GM12878 (cell line): ENCODE measurements around the gene MCOLN3. TPM values are rescaled to one million over a fixed set of nuclear protein-coding genes. Genes with fewer than 3 reads are reported as not detected.

Source experiments
- ATF3 ChIP-seq: IDR thresholded peaks from 2 replicates; pipeline ENCODE4 v1.6.1; 2011; ENCODE audit warnings: low read depth, mild to moderate bottlenecking, low read length, moderate library complexity, borderline replicate concordance; ENCODE audit errors: extremely low read depth
- ATF7 ChIP-seq: fragments of 450-650 bp; IDR thresholded peaks from 2 replicates; pipeline ENCODE4 v1.6.1; 2016; ENCODE audit warnings: low read depth, mild to moderate bottlenecking
- BACH1 ChIP-seq: fragments of 450-650 bp; IDR thresholded peaks from 2 replicates; pipeline ENCODE4 v1.6.1; 2017; ENCODE audit warnings: mild to moderate bottlenecking, borderline replicate concordance
- CEBPZ ChIP-seq: fragments of 150-350 bp; IDR thresholded peaks from 2 replicates; pipeline ENCODE4 v1.6.1; 2016; ENCODE audit warnings: low read depth, low read length
- CHD4 ChIP-seq: fragments of 200-600 bp; sonication (generic); IDR thresholded peaks from 2 replicates; pipeline ENCODE4 v1.6.1; 2016; ENCODE audit warnings: mild to moderate bottlenecking
- E4F1 ChIP-seq: fragments of 450-650 bp; IDR thresholded peaks from 2 replicates; pipeline ENCODE4 v1.6.1; 2018; ENCODE audit warnings: borderline replicate concordance, mild to moderate bottlenecking; ENCODE audit not compliant: partially characterized antibody
- FOS ChIP-seq: IDR thresholded peaks from 3 replicates; pipeline ENCODE4 v1.6.1; 2011; ENCODE audit warnings: borderline replicate concordance; ENCODE audit not compliant: insufficient read length; ENCODE audit errors: extremely low read depth
- PML ChIP-seq: IDR thresholded peaks from 2 replicates; pipeline ENCODE4 v1.6.1; 2012; ENCODE audit warnings: low read length, inconsistent platforms
- RAD21 ChIP-seq: IDR thresholded peaks from 2 replicates; pipeline ENCODE4 v1.6.1; 2011; ENCODE audit warnings: mild to moderate bottlenecking, low read depth, low read length, moderate library complexity; ENCODE audit not compliant: insufficient read depth
- SIX5 ChIP-seq: IDR thresholded peaks from 2 replicates; pipeline ENCODE4 v1.6.1; 2011; ENCODE audit warnings: mild to moderate bottlenecking, low read depth, low read length, moderate library complexity; ENCODE audit not compliant: severe bottlenecking
- SRF ChIP-seq, 2 experiments: IDR thresholded peaks; 2 replicates each; pipeline ENCODE4 v1.6.1; 2011; ENCODE audit warnings: low read depth in 2 of 2, low read length in 2 of 2, mild to moderate bottlenecking in 1 of 2, moderate library complexity in 1 of 2
- SUPT20H ChIP-seq: IDR thresholded peaks from 2 replicates; pipeline ENCODE4 v1.6.1; 2011; ENCODE audit warnings: low read depth, mild to moderate bottlenecking, low read length, moderate library complexity, borderline replicate concordance; ENCODE audit not compliant: control insufficient read depth
- TBL1XR1 ChIP-seq: IDR thresholded peaks from 2 replicates; pipeline ENCODE4 v1.6.1; 2012; ENCODE audit warnings: low read depth, low read length, improper control_type of control experiment
- TCF12 ChIP-seq: IDR thresholded peaks from 2 replicates; pipeline ENCODE4 v1.6.1; 2011; ENCODE audit warnings: low read depth, mild to moderate bottlenecking, low read length
- ZNF207 ChIP-seq: fragments of 450-650 bp; IDR thresholded peaks from 2 replicates; pipeline ENCODE4 v1.6.1; 2014; ENCODE audit warnings: antibody characterized with exemption, mild to moderate bottlenecking, borderline replicate concordance
- ZNF384 ChIP-seq: IDR thresholded peaks from 2 replicates; pipeline ENCODE4 v1.6.1; 2012; ENCODE audit warnings: low read depth, mild to moderate bottlenecking, low read length, improper control_type of control experiment, borderline replicate concordance
- ZZZ3 ChIP-seq: IDR thresholded peaks from 2 replicates; pipeline ENCODE4 v1.6.1; 2011; ENCODE audit warnings: low read depth; ENCODE audit not compliant: control insufficient read depth, insufficient read length
- polyA plus RNA-seq, 11 experiments: library from polyadenylated mRNA; depleted of rRNA in 4 of 11; unstranded in 6 of 11; stranded (reverse) in 5 of 11; fragments of >200 nt; fragmentation: Nextera tagmentation in 4 of 11; fragmentation: Illumina TruSeq in 1 of 11; extraction: Ambion mirVana in 4 of 11; extraction: Trizol in 1 of 11; gene quantifications; 1 replicate in 1 of 11; 2 replicates in 10 of 11; pipeline versions ENCODE4 v1.2.1 to v1.2.3, GENCODE V29; 2011 to 2016; ENCODE audit warnings: inconsistent platforms in 2 of 11, missing spikeins in 2 of 11, low read depth in 1 of 11
- total RNA-seq, 4 experiments: library from RNA; depleted of rRNA in 3 of 4; stranded (reverse); fragments of >200 nt in 3 of 4; fragmentation: Illumina TruSeq in 1 of 4; extraction: Trizol in 1 of 4; gene quantifications; 2 replicates each; pipeline versions ENCODE4 v1.2.1 to v1.2.3, GENCODE V29; 2013 to 2021
- TF ChIP-seq, protein P1 (sequence below): IDR thresholded peaks from 2 replicates; pipeline ENCODE4 v1.6.1; 2012; ENCODE audit warnings: low read depth, low read length, improper control_type of control experiment
- TF ChIP-seq, protein P2 (sequence below): IDR thresholded peaks from 2 replicates; pipeline ENCODE4 v1.6.1; 2012; ENCODE audit warnings: improper control_type of control experiment, low read depth, low read length; ENCODE audit not compliant: insufficient replicate concordance

MCOLN3 gene
- total and polyA plus RNA-seq, 10 of the 15 experiments (the other 5 are each of a cell fraction or from before 2014, with no cell fraction given), result 0.48 to 7.4 (median 3.8) TPM

DNA sequence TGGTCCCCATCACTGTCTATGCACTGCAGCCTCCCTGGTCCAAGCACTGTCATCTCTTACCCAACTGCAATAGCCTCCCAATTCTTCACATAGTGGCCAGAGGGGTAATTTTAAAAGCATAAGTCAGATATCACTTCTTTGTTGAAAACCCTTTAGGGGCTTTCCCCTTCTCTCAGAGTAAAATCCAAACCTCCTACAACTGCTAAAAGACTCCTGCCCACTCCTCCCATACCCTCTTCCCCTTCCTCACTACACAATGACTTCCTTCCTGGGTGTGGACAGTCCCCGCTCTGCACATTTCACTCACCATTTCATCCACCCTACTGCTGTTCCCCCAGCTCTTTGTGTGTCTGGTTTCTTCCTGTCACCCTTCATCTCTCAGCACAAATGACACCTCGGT, 59.7 kb downstream of the MCOLN3 start (continued):
- no peak for TF ChIP-seq FOS
- no peak for TF ChIP-seq CHD4
- TF ChIP-seq, protein P1, sequence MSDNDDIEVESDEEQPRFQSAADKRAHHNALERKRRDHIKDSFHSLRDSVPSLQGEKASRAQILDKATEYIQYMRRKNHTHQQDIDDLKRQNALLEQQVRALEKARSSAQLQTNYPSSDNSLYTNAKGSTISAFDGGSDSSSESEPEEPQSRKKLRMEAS, result no peak
- TF ChIP-seq ZZZ3, result no peak
- TF ChIP-seq SUPT20H, result no peak
- TF ChIP-seq ZNF384, result no peak
- TF ChIP-seq, protein P2, sequence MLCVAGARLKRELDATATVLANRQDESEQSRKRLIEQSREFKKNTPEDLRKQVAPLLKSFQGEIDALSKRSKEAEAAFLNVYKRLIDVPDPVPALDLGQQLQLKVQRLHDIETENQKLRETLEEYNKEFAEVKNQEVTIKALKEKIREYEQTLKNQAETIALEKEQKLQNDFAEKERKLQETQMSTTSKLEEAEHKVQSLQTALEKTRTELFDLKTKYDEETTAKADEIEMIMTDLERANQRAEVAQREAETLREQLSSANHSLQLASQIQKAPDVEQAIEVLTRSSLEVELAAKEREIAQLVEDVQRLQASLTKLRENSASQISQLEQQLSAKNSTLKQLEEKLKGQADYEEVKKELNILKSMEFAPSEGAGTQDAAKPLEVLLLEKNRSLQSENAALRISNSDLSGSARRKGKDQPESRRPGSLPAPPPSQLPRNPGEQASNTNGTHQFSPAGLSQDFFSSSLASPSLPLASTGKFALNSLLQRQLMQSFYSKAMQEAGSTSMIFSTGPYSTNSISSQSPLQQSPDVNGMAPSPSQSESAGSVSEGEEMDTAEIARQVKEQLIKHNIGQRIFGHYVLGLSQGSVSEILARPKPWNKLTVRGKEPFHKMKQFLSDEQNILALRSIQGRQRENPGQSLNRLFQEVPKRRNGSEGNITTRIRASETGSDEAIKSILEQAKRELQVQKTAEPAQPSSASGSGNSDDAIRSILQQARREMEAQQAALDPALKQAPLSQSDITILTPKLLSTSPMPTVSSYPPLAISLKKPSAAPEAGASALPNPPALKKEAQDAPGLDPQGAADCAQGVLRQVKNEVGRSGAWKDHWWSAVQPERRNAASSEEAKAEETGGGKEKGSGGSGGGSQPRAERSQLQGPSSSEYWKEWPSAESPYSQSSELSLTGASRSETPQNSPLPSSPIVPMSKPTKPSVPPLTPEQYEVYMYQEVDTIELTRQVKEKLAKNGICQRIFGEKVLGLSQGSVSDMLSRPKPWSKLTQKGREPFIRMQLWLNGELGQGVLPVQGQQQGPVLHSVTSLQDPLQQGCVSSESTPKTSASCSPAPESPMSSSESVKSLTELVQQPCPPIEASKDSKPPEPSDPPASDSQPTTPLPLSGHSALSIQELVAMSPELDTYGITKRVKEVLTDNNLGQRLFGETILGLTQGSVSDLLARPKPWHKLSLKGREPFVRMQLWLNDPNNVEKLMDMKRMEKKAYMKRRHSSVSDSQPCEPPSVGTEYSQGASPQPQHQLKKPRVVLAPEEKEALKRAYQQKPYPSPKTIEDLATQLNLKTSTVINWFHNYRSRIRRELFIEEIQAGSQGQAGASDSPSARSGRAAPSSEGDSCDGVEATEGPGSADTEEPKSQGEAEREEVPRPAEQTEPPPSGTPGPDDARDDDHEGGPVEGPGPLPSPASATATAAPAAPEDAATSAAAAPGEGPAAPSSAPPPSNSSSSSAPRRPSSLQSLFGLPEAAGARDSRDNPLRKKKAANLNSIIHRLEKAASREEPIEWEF, result no peak
- no peak for TF ChIP-seq CEBPZ
- TF ChIP-seq ATF3, result no peak
- TF ChIP-seq E4F1, result no peak
- TF ChIP-seq TBL1XR1, result no peak
- TF ChIP-seq BACH1, result no peak
- TF ChIP-seq ATF7, result peak; percentile 78
- TF ChIP-seq SIX5, result no peak
- no peak for TF ChIP-seq ZNF207
- 0 out of 2 replicates have a peak, but pooled peaks have one; percentile 8 for TF ChIP-seq RAD21
- TF ChIP-seq TCF12, result no peak
- no peak; a peak in 1 of 4 replicates for TF ChIP-seq SRF (IDR thresholded peaks at IDR 0.05; ENCODE audit: low read depth in 2 of 2, low read length in 2 of 2)
- no peak for TF ChIP-seq PML
